ENCODE data around the gene PKHD1.

DNA sequence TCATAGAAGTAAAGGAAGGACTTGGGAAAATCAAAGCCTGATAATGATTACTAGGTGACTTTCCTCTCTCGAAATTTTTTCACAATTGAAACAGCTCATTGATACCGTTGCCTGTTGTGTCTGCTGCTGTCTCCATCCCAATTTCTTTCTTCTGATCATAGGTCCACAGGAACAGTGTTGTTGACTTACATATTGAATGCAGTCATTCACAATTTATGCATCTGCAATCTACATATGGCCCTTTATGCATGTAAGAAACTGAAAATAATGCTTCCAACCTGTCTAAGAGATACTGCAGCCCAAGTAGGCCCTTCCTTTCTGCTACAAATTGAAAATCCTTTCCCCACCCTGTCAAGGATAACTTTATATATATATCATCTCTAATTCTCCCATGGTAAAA lies 381.3 kb downstream of the PKHD1 start:
- TF ChIP-seq ZNF577 (CRISPR knock-in tag; IDR thresholded peaks at IDR 0.05; ENCODE audit: borderline replicate concordance, low read depth) = no peak
- TF ChIP-seq EP300 (IDR thresholded peaks at IDR 0.05; ENCODE audit: low read depth in 2 of 2, low read length in 2 of 2) = no peak
- TF ChIP-seq EP300 (CRISPR knock-in tag; IDR thresholded peaks at IDR 0.05; ENCODE audit: borderline replicate concordance) = no peak
- no peak for TF ChIP-seq BORCS8-MEF2B (CRISPR knock-in tag; IDR thresholded peaks at IDR 0.05)
- TF ChIP-seq RAD21 (CRISPR knock-in tag; IDR thresholded peaks at IDR 0.05) = no peak
- TF ChIP-seq NFE2L1 (CRISPR knock-in tag; IDR thresholded peaks at IDR 0.05; ENCODE audit: borderline replicate concordance) = no peak
- TF ChIP-seq MEIS2 (CRISPR knock-in tag; IDR thresholded peaks at IDR 0.05) = no peak
- no peak for TF ChIP-seq JDP2 (CRISPR knock-in tag; IDR thresholded peaks at IDR 0.05; ENCODE audit: borderline replicate concordance)
- no peak for TF ChIP-seq ZNF552 (CRISPR knock-in tag; IDR thresholded peaks at IDR 0.05; ENCODE audit: borderline replicate concordance)
- TF ChIP-seq CBFB (CRISPR knock-in tag; IDR thresholded peaks at IDR 0.05) = no peak
- TF ChIP-seq TBL1XR1 (IDR thresholded peaks at IDR 0.05; ENCODE audit: borderline replicate concordance, low read length, partially characterized antibody) = no peak

Measured in HepG2 (cell line).